GM18867 (cell line): Measurements from ENCODE around the gene URB1.
"Not testable (repeated sequence)": the region's sequence is repeated elsewhere in the genome, so short reads cannot be mapped to it uniquely, and the experiment has no call there.

ENCODE experiments used
- ATAC-seq: cut with Tn5 transposase; IDR thresholded peaks from one replicate; pipeline ENCODE4 v1.9.1; 2021; ENCODE audit warnings: mild to moderate bottlenecking, moderate library complexity; ENCODE audit not compliant: unreplicated experiment

The URB1 gene

GRCh38 chr21:32378956-32379355 lies 13.9 kb downstream of the URB1 start:
- ATAC-seq, result no peak

GRCh38 chr21:32377991-32378390 lies 14.8 kb downstream of the URB1 start:
- ATAC-seq, result no peak

GRCh38 chr21:32377506-32377905 lies 15.3 kb downstream of the URB1 start:
- ATAC-seq, result no peak

- no peak for ATAC-seq
These were observed 20.1 kb downstream of the URB1 start for GRCh38 chr21:32372755-32373154.

- ATAC-seq, result no peak
These were observed 20.9 kb downstream of the URB1 start for GRCh38 chr21:32371913-32372314.

- no peak for ATAC-seq
These were observed 21.6 kb downstream of the URB1 start for GRCh38 chr21:32370998-32371766.

GRCh38 chr21:32368961-32369360 lies 23.9 kb downstream of the URB1 start:
- ATAC-seq, result not testable (repeated sequence)

- ATAC-seq, result no peak
These were observed 24.4 kb downstream of the URB1 start for GRCh38 chr21:32368386-32368785.

- no peak for ATAC-seq
These were observed 25.7 kb downstream of the URB1 start for GRCh38 chr21:32367158-32367557.

- ATAC-seq, result no peak
These were observed 26.6 kb downstream of the URB1 start for GRCh38 chr21:32366191-32366590.

GRCh38 chr21:32364796-32365195 lies 28.0 kb downstream of the URB1 start:
- no peak for ATAC-seq

- no peak for ATAC-seq
These were observed 28.4 kb downstream of the URB1 start for GRCh38 chr21:32364387-32364786.

GRCh38 chr21:32360401-32360975 lies 32.3 kb downstream of the URB1 start:
- no peak for ATAC-seq

GRCh38 chr21:32359719-32360260 lies 33.0 kb downstream of the URB1 start:
- no peak for ATAC-seq

GRCh38 chr21:32356874-32357395 lies 35.9 kb downstream of the URB1 start:
- no peak for ATAC-seq

- ATAC-seq, result no peak
These were observed 39.7 kb downstream of the URB1 start for GRCh38 chr21:32353002-32353711.

GRCh38 chr21:32352526-32352925 lies 40.3 kb downstream of the URB1 start:
- ATAC-seq, result no peak

- ATAC-seq, result no peak
These were observed 41.4 kb downstream of the URB1 start for GRCh38 chr21:32351428-32351827.

- no peak for ATAC-seq
These were observed 41.8 kb downstream of the URB1 start for GRCh38 chr21:32350981-32351380.

GRCh38 chr21:32350211-32350980 lies 42.4 kb downstream of the URB1 start:
- no peak for ATAC-seq
